Keratinocyte (primary cell): ENCODE results near the gene ZSCAN31. TPM values are rescaled to one million over a fixed set of nuclear protein-coding genes. Genes with fewer than 3 reads are reported as not detected.

ENCODE experiments used
- DNase-seq: peaks from one replicate; pipeline ENCODE4 v3.0.0-alpha.2; 2011; ENCODE audit warnings: low read depth, missing footprints, low spot score
- FAIRE-seq: peaks from 2 replicates; lab custom pipeline; 2011; peaks lifted over from hg19 to GRCh38; lab: Jason Lieb, UNC
- H2AFZ ChIP-seq: 2 replicates; pipeline ENCODE4 v1.6.0; 2012; ENCODE audit warnings: low read length, control low read depth, inconsistent platforms; ENCODE audit not compliant: control insufficient read depth
- H3K27ac ChIP-seq: 2 replicates; pipeline ENCODE4 v1.5.1; 2011; ENCODE audit warnings: low read length; ENCODE audit not compliant: control insufficient read depth, insufficient read depth
- H3K27me3 ChIP-seq: 3 replicates; pipeline ENCODE4 v1.6.0; 2011; ENCODE audit warnings: low read length; ENCODE audit not compliant: control insufficient read depth, insufficient read depth; ENCODE audit errors: extremely low read depth
- H3K36me3 ChIP-seq, 2 experiments: 2 replicates in 1 of 2; 3 replicates in 1 of 2; pipeline ENCODE4 v1.5.1; 2011; ENCODE audit warnings: low read length in 2 of 2, mild to moderate bottlenecking in 1 of 2; ENCODE audit not compliant: control insufficient read depth in 2 of 2, insufficient read depth in 2 of 2; ENCODE audit errors: extremely low read depth in 1 of 2
- H3K4me1 ChIP-seq: 3 replicates; pipeline ENCODE4 v1.5.1; 2011; ENCODE audit warnings: low read length; ENCODE audit not compliant: control insufficient read depth, insufficient read depth; ENCODE audit errors: extremely low read depth
- H3K4me2 ChIP-seq: 3 replicates; pipeline ENCODE4 v1.6.0; 2011; ENCODE audit warnings: low read depth, low read length; ENCODE audit not compliant: control insufficient read depth, insufficient read depth; ENCODE audit errors: extremely low read depth
- H3K4me3 ChIP-seq, 3 experiments: fragments of 200-600 bp in 1 of 3; sonication (generic) in 1 of 3; 2 replicates in 2 of 3; 3 replicates in 1 of 3; pipeline ENCODE4 v1.5.1; 2011 to 2016; ENCODE audit warnings: low read length in 3 of 3, mild to moderate bottlenecking in 3 of 3, control low read depth in 2 of 3, inconsistent platforms in 1 of 3, low read depth in 1 of 3, mixed read lengths in 1 of 3, mixed run types in 1 of 3, moderate library complexity in 1 of 3; ENCODE audit not compliant: control insufficient read depth in 2 of 3, insufficient read depth in 2 of 3; ENCODE audit errors: extremely low read depth in 1 of 3
- H3K79me2 ChIP-seq: 2 replicates; pipeline ENCODE4 v1.6.0; 2012; ENCODE audit warnings: low read length; ENCODE audit not compliant: control insufficient read depth, insufficient read depth
- H3K9ac ChIP-seq: 3 replicates; pipeline ENCODE4 v1.6.0; 2011; ENCODE audit warnings: low read length; ENCODE audit not compliant: control insufficient read depth, insufficient read depth; ENCODE audit errors: extremely low read depth
- H3K9me1 ChIP-seq: 3 replicates; pipeline ENCODE4 v1.6.0; 2011; ENCODE audit warnings: low read length; ENCODE audit not compliant: control insufficient read depth, insufficient read depth; ENCODE audit errors: extremely low read depth
- H3K9me3 ChIP-seq: 2 replicates; pipeline ENCODE4 v1.5.1; 2012; ENCODE audit warnings: low read depth, low read length; ENCODE audit not compliant: control insufficient read depth
- H4K20me1 ChIP-seq: 3 replicates; pipeline ENCODE4 v1.6.0; 2011; ENCODE audit warnings: low read length; ENCODE audit not compliant: control insufficient read depth, insufficient read depth; ENCODE audit errors: extremely low read depth
- CTCF ChIP-seq, 3 experiments: IDR thresholded peaks in 1 of 3; conservative IDR thresholded peaks in 1 of 3; optimal IDR thresholded peaks in 1 of 3; 2 replicates in 2 of 3; 3 replicates in 1 of 3; pipeline versions ENCODE3 to v1.5.1; 2011; ENCODE audit warnings: low read length in 3 of 3, mild to moderate bottlenecking in 3 of 3, moderate library complexity in 2 of 3, control low read depth in 1 of 3, inconsistent platforms in 1 of 3; ENCODE audit not compliant: insufficient read depth in 2 of 3; ENCODE audit errors: extremely low read depth in 1 of 3
- EZH2 ChIP-seq: IDR thresholded peaks from one replicate; pipeline ENCODE4 v1.6.1; 2012; ENCODE audit warnings: inconsistent platforms, mild to moderate bottlenecking, low read length, moderate library complexity
- dilution Hi-C: fragments of 300-500 bp; cut with MboI; formaldehyde crosslinking; loops from one replicate; pipeline ENCODE4 v1.7.0; 2020; ENCODE audit warnings: low sequenced_read_pairs; ENCODE audit not compliant: extremely low pct_ligation_motif_present
- polyA plus RNA-seq, 5 experiments: library from polyadenylated mRNA; depleted of rRNA in 3 of 5; stranded (reverse) in 3 of 5; stranded (forward) in 1 of 5; unstranded in 1 of 5; fragments of >200 nt; gene quantifications; 1 replicate in 1 of 5; 2 replicates in 3 of 5; 3 replicates in 1 of 5; pipeline versions ENCODE4 v1.2.1 to v1.2.3, GENCODE V29; 2011 to 2012; ENCODE audit warnings: missing spikeins in 2 of 5, low read depth in 1 of 5, low replicate concordance in 1 of 5

ZSCAN31 gene
- polyA plus RNA-seq, 1 donor (not counting 4 experiments of a cell fraction or from before 2014, with no cell fraction given) = 14.4 TPM

GRCh38 chr6:28330041-28330440 lies 5.9 kb downstream of the ZSCAN31 start:
- no peaks in the 10 kb centered on the region for H4K20me1 ChIP-seq
- no peak overlapping the region for H3K9ac ChIP-seq
- H3K4me2 ChIP-seq = no peak overlapping the region
- no peaks in the 10 kb centered on the region for H3K27me3 ChIP-seq
- DNase-seq (no peak), FAIRE-seq (no peak)
- dilution Hi-C loops = no loop called here
- no peak overlapping the region for H3K4me3 ChIP-seq
- no peak overlapping the region for H3K27ac ChIP-seq
- no peaks in the 10 kb centered on the region for H3K9me1 ChIP-seq
- H3K36me3 ChIP-seq = peaks cover 3 to 10% of the 10 kb centered on the region in 2 experiments
- no peak overlapping the region for H2AFZ ChIP-seq
- no peaks in the 10 kb centered on the region for H3K4me1 ChIP-seq
- no peak for TF ChIP-seq CTCF (optimal IDR thresholded peaks at IDR 0.05 in 1 of 3, IDR thresholded peaks at IDR 0.05 in 1 of 3, conservative IDR thresholded peaks at IDR 0.05 in 1 of 3; ENCODE audit: extremely low read depth in 1 of 3, insufficient read depth in 2 of 3, low read length in 3 of 3)
- H3K79me2 ChIP-seq = no peaks in the 10 kb centered on the region
- peaks cover 13% of the 10 kb centered on the region for H3K9me3 ChIP-seq

DNA sequence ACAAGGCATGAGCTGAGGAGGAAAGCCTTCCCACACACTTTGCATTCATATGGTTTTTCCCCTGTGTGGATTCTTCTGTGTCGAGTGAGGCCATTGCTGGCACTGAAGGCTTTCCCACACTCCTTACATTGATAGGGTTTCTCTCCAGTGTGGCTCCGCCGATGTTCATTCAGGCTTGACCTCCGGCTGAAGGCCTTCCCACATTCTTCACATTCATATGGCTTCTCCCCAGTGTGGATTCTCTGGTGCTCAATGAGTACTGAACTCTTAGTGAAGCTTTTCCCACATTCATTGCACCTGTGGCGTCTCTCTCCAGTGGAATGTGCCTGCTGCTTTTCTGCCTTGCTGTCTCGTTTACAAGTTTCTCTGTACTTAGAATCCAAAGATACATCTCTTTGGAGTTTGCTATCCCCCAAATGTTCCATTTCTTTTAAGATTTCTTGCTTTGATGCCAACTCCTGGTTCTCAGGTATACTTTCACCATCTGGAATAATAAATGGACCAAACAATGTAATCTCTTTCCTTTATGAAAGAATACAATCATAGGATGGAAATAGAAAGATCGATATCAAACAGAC lies 9.5 kb downstream of the ZSCAN31 start:
- Histone ChIP-seq H4K20me1 (no peaks in the 10 kb centered on the region), H3K4me2 (no peak overlapping the region), H3K36me3 (peaks cover 3 to 11% of the 10 kb centered on the region in 2 experiments), H3K9me3 (peaks cover 13% of the 10 kb centered on the region), H3K27ac (no peak overlapping the region), H3K4me1 (no peaks in the 10 kb centered on the region), H3K9me1 (no peaks in the 10 kb centered on the region), H2AFZ (no peak overlapping the region), H3K79me2 (no peaks in the 10 kb centered on the region), H3K27me3 (no peaks in the 10 kb centered on the region), H3K4me3 (no peak overlapping the region), H3K9ac (no peak overlapping the region)
- dilution Hi-C loops = no loop called here
- DNase-seq = no peak
- FAIRE-seq = no peak
- TF ChIP-seq EZH2 (no peak), CTCF (optimal IDR thresholded peaks at IDR 0.05 in 1 of 3, IDR thresholded peaks at IDR 0.05 in 1 of 3, conservative IDR thresholded peaks at IDR 0.05 in 1 of 3; ENCODE audit: extremely low read depth in 1 of 3, insufficient read depth in 2 of 3, low read length in 3 of 3) (no peak)
